ENCODE data around the gene TMF1. TPM values are rescaled to one million over a fixed set of nuclear protein-coding genes. Genes with fewer than 3 reads are reported as not detected.

Gene TMF1
- polyA plus RNA-seq, 4 donors: 9.5 to 40.8 (median 11.4) TPM

- FAIRE-seq: no peak
Observed at GRCh38 chr3:69033470-69033869, 18.7 kb downstream of the TMF1 start.

GRCh38 chr3:69032737-69033136 is 19.4 kb downstream of the TMF1 start:
- FAIRE-seq (no peak), DNase-seq (no peak)
- Histone ChIP-seq H3K36me3 (ENCODE audit: control insufficient read depth in 3 of 3, insufficient read depth in 2 of 3, low read depth in 1 of 3, low read length in 3 of 3) (peaks cover 14 to 34% (median 21%) of the 10 kb centered on the region in 3 donors), H3K27me3 (ENCODE audit: control insufficient read depth in 3 of 3, insufficient read depth in 3 of 3, low read length in 3 of 3) (no peaks in the 10 kb centered on the region), H3K4me3 (ENCODE audit: low read depth in 1 of 3, low read length in 3 of 3) (no peak overlapping the region), H3K27ac (ENCODE audit: low read depth in 1 of 3, low read length in 2 of 3) (no peak overlapping the region), H3K4me1 (ENCODE audit: control insufficient read depth in 3 of 3, insufficient read depth in 2 of 3, low read depth in 1 of 3, low read length in 2 of 3) (no peaks in the 10 kb centered on the region), H3K9me3 (ENCODE audit: control insufficient read depth in 2 of 2, insufficient read depth in 1 of 2, low read depth in 1 of 2, low read length in 1 of 2) (no peaks in the 10 kb centered on the region)
- 94 to 98% (median 98%) methylated on average over 9 of the region's 9 CpGs for WGBS, 3 donors

More at GRCh38 chr3:69033470-69033869, 18.7 kb downstream of the TMF1 start:
- peaks cover 14 to 35% (median 19%) of the 10 kb centered on the region in 3 donors for H3K36me3 ChIP-seq (ENCODE audit: control insufficient read depth in 3 of 3, insufficient read depth in 2 of 3, low read depth in 1 of 3, low read length in 3 of 3)
- WGBS, 3 donors: 85 to 86% (median 85%) methylated on average over 7 of the region's 7 CpGs
- H3K27ac ChIP-seq (ENCODE audit: low read depth in 1 of 3, low read length in 2 of 3): no peak overlapping the region
- no peak overlapping the region for H3K4me3 ChIP-seq (ENCODE audit: low read depth in 1 of 3, low read length in 3 of 3)
- no peaks in the 10 kb centered on the region for H3K9me3 ChIP-seq (ENCODE audit: control insufficient read depth in 2 of 2, insufficient read depth in 1 of 2, low read depth in 1 of 2, low read length in 1 of 2)
- no peaks in the 10 kb centered on the region for H3K4me1 ChIP-seq (ENCODE audit: control insufficient read depth in 3 of 3, insufficient read depth in 2 of 3, low read depth in 1 of 3, low read length in 2 of 3)
- no peak for DNase-seq
- H3K27me3 ChIP-seq (ENCODE audit: control insufficient read depth in 3 of 3, insufficient read depth in 3 of 3, low read length in 3 of 3): no peaks in the 10 kb centered on the region

GRCh38 chr3:69032142-69032541 is 20.0 kb downstream of the TMF1 start:
- Histone ChIP-seq H3K36me3 (ENCODE audit: control insufficient read depth in 3 of 3, insufficient read depth in 2 of 3, low read depth in 1 of 3, low read length in 3 of 3) (peaks cover 11 to 29% (median 21%) of the 10 kb centered on the region in 3 donors), H3K4me3 (ENCODE audit: low read depth in 1 of 3, low read length in 3 of 3) (no peak overlapping the region)
- FAIRE-seq: no peak

GRCh38 chr3:69031635-69032034 is 20.5 kb downstream of the TMF1 start:
- H3K4me1 ChIP-seq (ENCODE audit: control insufficient read depth in 3 of 3, insufficient read depth in 2 of 3, low read depth in 1 of 3, low read length in 2 of 3): no peaks in the 10 kb centered on the region
- DNase-seq: no peak
- no peak for FAIRE-seq
- H3K36me3 ChIP-seq (ENCODE audit: control insufficient read depth in 3 of 3, insufficient read depth in 2 of 3, low read depth in 1 of 3, low read length in 3 of 3): peaks cover 11 to 30% (median 21%) of the 10 kb centered on the region in 3 donors
- no peak overlapping the region for H3K4me3 ChIP-seq (ENCODE audit: low read depth in 1 of 3, low read length in 3 of 3)
- no peaks in the 10 kb centered on the region for H3K9me3 ChIP-seq (ENCODE audit: control insufficient read depth in 2 of 2, insufficient read depth in 1 of 2, low read depth in 1 of 2, low read length in 1 of 2)
- no peaks in the 10 kb centered on the region for H3K27me3 ChIP-seq (ENCODE audit: control insufficient read depth in 3 of 3, insufficient read depth in 3 of 3, low read length in 3 of 3)
- WGBS, 3 donors: 79 to 87% (median 86%) methylated on average over 1 of the region's 1 CpG
- no peak overlapping the region for H3K27ac ChIP-seq (ENCODE audit: low read depth in 1 of 3, low read length in 2 of 3)

More at GRCh38 chr3:69032142-69032541, 20.0 kb downstream of the TMF1 start:
- no peak for DNase-seq
- Histone ChIP-seq H3K27ac (ENCODE audit: low read depth in 1 of 3, low read length in 2 of 3) (no peak overlapping the region), H3K27me3 (ENCODE audit: control insufficient read depth in 3 of 3, insufficient read depth in 3 of 3, low read length in 3 of 3) (no peaks in the 10 kb centered on the region), H3K4me1 (ENCODE audit: control insufficient read depth in 3 of 3, insufficient read depth in 2 of 3, low read depth in 1 of 3, low read length in 2 of 3) (no peaks in the 10 kb centered on the region), H3K9me3 (ENCODE audit: control insufficient read depth in 2 of 2, insufficient read depth in 1 of 2, low read depth in 1 of 2, low read length in 1 of 2) (no peaks in the 10 kb centered on the region)
- 92 to 94% (median 92%) methylated on average over 2 of the region's 2 CpGs for WGBS, 3 donors

GRCh38 chr3:69020857-69021256 is 31.3 kb downstream of the TMF1 start:
- FAIRE-seq (peak; percentile 67), DNase-seq (no peak)
- H3K9me3 ChIP-seq (ENCODE audit: control insufficient read depth in 2 of 2, insufficient read depth in 1 of 2, low read depth in 1 of 2, low read length in 1 of 2): no peaks in the 10 kb centered on the region
- no peaks in the 10 kb centered on the region for H3K4me1 ChIP-seq (ENCODE audit: control insufficient read depth in 3 of 3, insufficient read depth in 2 of 3, low read depth in 1 of 3, low read length in 2 of 3)
- H3K36me3 ChIP-seq (ENCODE audit: control insufficient read depth in 3 of 3, insufficient read depth in 2 of 3, low read depth in 1 of 3, low read length in 3 of 3): peaks cover 0 to 9% (median 6%) of the 10 kb centered on the region in 3 donors
- 64 to 70% (median 66%) methylated on average over 4 of the region's 4 CpGs for WGBS, 3 donors
- no peak overlapping the region for H3K27ac ChIP-seq (ENCODE audit: low read depth in 1 of 3, low read length in 2 of 3)
- H3K27me3 ChIP-seq (ENCODE audit: control insufficient read depth in 3 of 3, insufficient read depth in 3 of 3, low read length in 3 of 3): no peaks in the 10 kb centered on the region
- no peak overlapping the region for H3K4me3 ChIP-seq (ENCODE audit: low read depth in 1 of 3, low read length in 3 of 3)

- Histone ChIP-seq H3K9me3 (ENCODE audit: control insufficient read depth in 2 of 2, insufficient read depth in 1 of 2, low read depth in 1 of 2, low read length in 1 of 2) (no peaks in the 10 kb centered on the region), H3K27me3 (ENCODE audit: control insufficient read depth in 3 of 3, insufficient read depth in 3 of 3, low read length in 3 of 3) (no peaks in the 10 kb centered on the region), H3K36me3 (ENCODE audit: control insufficient read depth in 3 of 3, insufficient read depth in 2 of 3, low read depth in 1 of 3, low read length in 3 of 3) (peaks cover 0 to 9% (median 6%) of the 10 kb centered on the region in 3 donors), H3K27ac (ENCODE audit: low read depth in 1 of 3, low read length in 2 of 3) (no peak overlapping the region), H3K4me1 (ENCODE audit: control insufficient read depth in 3 of 3, insufficient read depth in 2 of 3, low read depth in 1 of 3, low read length in 2 of 3) (no peaks in the 10 kb centered on the region), H3K4me3 (ENCODE audit: low read depth in 1 of 3, low read length in 3 of 3) (no peak overlapping the region)
- no peak for FAIRE-seq
- DNase-seq: no peak
- WGBS, 3 donors: 16 to 41% (median 18%) methylated on average over 2 of the region's 2 CpGs
Observed at GRCh38 chr3:69020424-69020823, 31.7 kb downstream of the TMF1 start.

- WGBS, 3 donors: 87 to 91% (median 90%) methylated on average over 2 of the region's 2 CpGs
- no peaks in the 10 kb centered on the region for H3K9me3 ChIP-seq (ENCODE audit: control insufficient read depth in 2 of 2, insufficient read depth in 1 of 2, low read depth in 1 of 2, low read length in 1 of 2)
- no peak overlapping the region for H3K27ac ChIP-seq (ENCODE audit: low read depth in 1 of 3, low read length in 2 of 3)
- no peak for DNase-seq
- H3K36me3 ChIP-seq (ENCODE audit: control insufficient read depth in 3 of 3, insufficient read depth in 2 of 3, low read depth in 1 of 3, low read length in 3 of 3): peaks cover 0 to 6% (median 2%) of the 10 kb centered on the region in 3 donors
- no peak overlapping the region for H3K4me3 ChIP-seq (ENCODE audit: low read depth in 1 of 3, low read length in 3 of 3)
- no peak for FAIRE-seq
- H3K27me3 ChIP-seq (ENCODE audit: control insufficient read depth in 3 of 3, insufficient read depth in 3 of 3, low read length in 3 of 3): no peaks in the 10 kb centered on the region
- peaks cover 0 to 5% (median 0%) of the 10 kb centered on the region in 3 donors for H3K4me1 ChIP-seq (ENCODE audit: control insufficient read depth in 3 of 3, insufficient read depth in 2 of 3, low read depth in 1 of 3, low read length in 2 of 3)
Observed at GRCh38 chr3:69016901-69017300, 35.2 kb downstream of the TMF1 start.

- Histone ChIP-seq H3K9me3 (ENCODE audit: control insufficient read depth in 2 of 2, insufficient read depth in 1 of 2, low read depth in 1 of 2, low read length in 1 of 2) (no peaks in the 10 kb centered on the region), H3K4me3 (ENCODE audit: low read depth in 1 of 3, low read length in 3 of 3) (no peak overlapping the region), H3K27me3 (ENCODE audit: control insufficient read depth in 3 of 3, insufficient read depth in 3 of 3, low read length in 3 of 3) (no peaks in the 10 kb centered on the region), H3K36me3 (ENCODE audit: control insufficient read depth in 3 of 3, insufficient read depth in 2 of 3, low read depth in 1 of 3, low read length in 3 of 3) (peaks cover 0 to 3% (median 0%) of the 10 kb centered on the region in 3 donors), H3K27ac (ENCODE audit: low read depth in 1 of 3, low read length in 2 of 3) (no peak overlapping the region), H3K4me1 (ENCODE audit: control insufficient read depth in 3 of 3, insufficient read depth in 2 of 3, low read depth in 1 of 3, low read length in 2 of 3) (peaks cover 0 to 5% (median 0%) of the 10 kb centered on the region in 3 donors)
- FAIRE-seq (no peak), DNase-seq (no peak)
- WGBS, 3 donors: 94 to 99% (median 97%) methylated on average over 4 of the region's 4 CpGs
Observed at GRCh38 chr3:69016102-69016501, 36.0 kb downstream of the TMF1 start.

- Histone ChIP-seq H3K36me3 (ENCODE audit: control insufficient read depth in 3 of 3, insufficient read depth in 2 of 3, low read depth in 1 of 3, low read length in 3 of 3) (peaks cover 0 to under 1% (median 0%) of the 10 kb centered on the region in 3 donors), H3K27ac (ENCODE audit: low read depth in 1 of 3, low read length in 2 of 3) (peak overlapping the region; percentile 87 to 94 (median 94)), H3K4me1 (ENCODE audit: control insufficient read depth in 3 of 3, insufficient read depth in 2 of 3, low read depth in 1 of 3, low read length in 2 of 3) (peaks cover 0 to 5% (median 0%) of the 10 kb centered on the region in 3 donors), H3K27me3 (ENCODE audit: control insufficient read depth in 3 of 3, insufficient read depth in 3 of 3, low read length in 3 of 3) (no peaks in the 10 kb centered on the region), H3K9me3 (ENCODE audit: control insufficient read depth in 2 of 2, insufficient read depth in 1 of 2, low read depth in 1 of 2, low read length in 1 of 2) (no peaks in the 10 kb centered on the region), H3K4me3 (ENCODE audit: low read depth in 1 of 3, low read length in 3 of 3) (peak overlapping the region; percentile 74 to 97 (median 75))
- FAIRE-seq (no peak), DNase-seq (no peak)
- WGBS, 3 donors: 9 to 14% (median 9%) methylated on average over 11 of the region's 11 CpGs
Observed at GRCh38 chr3:69014022-69014580, 38.0 kb downstream of the TMF1 start.

All from small intestine (tissue), 7 donors.